Right atrium auricular region (tissue), 2 donors: ENCODE results near the gene ABL1. TPM values are rescaled to one million over a fixed set of nuclear protein-coding genes. Genes with fewer than 3 reads are reported as not detected.
A peak's percentile ranks its signal among the peaks of the same experiment; 100 is the strongest.

Experiments used
- DNase-seq: peaks from one replicate; pipeline ENCODE4 v3.0.0-alpha.2; 2019; ENCODE audit warnings: low spot score
- H3K27ac ChIP-seq, 2 donors: fragments of 200-600 bp; sonication (generic); 1 replicate in 1 of 2; 2 replicates in 1 of 2; pipeline ENCODE4 v1.5.1; 2016 to 2019
- H3K27me3 ChIP-seq, 2 donors: fragments of 200-600 bp; sonication (generic); one replicate each; pipeline versions ENCODE4 v1.5.1 to v1.6.0; 2017 to 2019
- H3K36me3 ChIP-seq: fragments of 200-600 bp; sonication (generic); one replicate; pipeline ENCODE4 v1.5.1; 2016
- H3K4me1 ChIP-seq, 2 donors: fragments of 200-600 bp; sonication (generic); one replicate each; pipeline versions ENCODE4 v1.5.1 to v1.6.0; 2017 to 2019
- H3K4me3 ChIP-seq, 2 donors: fragments of 200-600 bp; sonication (generic); 1 replicate in 1 of 2; 2 replicates in 1 of 2; pipeline ENCODE4 v1.5.1; 2017 to 2019; ENCODE audit warnings: mild to moderate bottlenecking in 1 of 2, moderate library complexity in 1 of 2
- H3K9me3 ChIP-seq, 2 donors: fragments of 200-600 bp; sonication (generic); one replicate each; pipeline ENCODE4 v1.5.1; 2019
- CTCF ChIP-seq, 2 donors: fragments of 200-600 bp; sonication (generic); IDR thresholded peaks; one replicate each; pipeline ENCODE4 v1.5.1; 2019; ENCODE audit warnings: antibody characterized with exemption in 2 of 2
- total RNA-seq, 2 donors: library from RNA; depleted of rRNA; stranded (reverse); fragments of >200 nt; gene quantifications; one replicate each; pipeline ENCODE4 v1.1.0, GENCODE V29; 2016

Gene ABL1
- total RNA-seq, 2 donors from 2014 or later: 26.3 to 38.9 TPM

- Histone ChIP-seq H3K36me3 (peaks cover 21% of the 10 kb centered on the region), H3K4me1 (peaks cover 0 to 37% of the 10 kb centered on the region in 2 donors), H3K27ac (no peak overlapping the region)
Observed at GRCh38 chr9:130864541-130864940, 29.5 kb downstream of the ABL1 start.

GRCh38 chr9:130865921-130866320, 30.9 kb downstream of the ABL1 start:
- no peaks in the 10 kb centered on the region for H3K27me3 ChIP-seq
- H3K4me1 ChIP-seq: peaks cover 0 to 38% of the 10 kb centered on the region in 2 donors
- DNase-seq: no peak
- no peak for TF ChIP-seq CTCF (IDR thresholded peaks at IDR 0.05)
- peaks cover 16% of the 10 kb centered on the region for H3K36me3 ChIP-seq
- no peaks in the 10 kb centered on the region for H3K9me3 ChIP-seq
- H3K4me3 ChIP-seq: no peak overlapping the region
- H3K27ac ChIP-seq: no peak overlapping the region

More at GRCh38 chr9:130864541-130864940, 29.5 kb downstream of the ABL1 start:
- Histone ChIP-seq H3K4me3 (no peak overlapping the region), H3K9me3 (no peaks in the 10 kb centered on the region), H3K27me3 (no peaks in the 10 kb centered on the region)
- no peak for TF ChIP-seq CTCF (IDR thresholded peaks at IDR 0.05)
- DNase-seq: no peak

GRCh38 chr9:130866474-130866965, 31.5 kb downstream of the ABL1 start:
- Histone ChIP-seq H3K27ac (no peak overlapping the region), H3K4me3 (no peak overlapping the region), H3K4me1 (peaks cover 0 to 38% of the 10 kb centered on the region in 2 donors), H3K9me3 (no peaks in the 10 kb centered on the region), H3K36me3 (peaks cover 16% of the 10 kb centered on the region), H3K27me3 (no peaks in the 10 kb centered on the region)
- TF ChIP-seq CTCF (IDR thresholded peaks at IDR 0.05): peak; percentile 77 to 82
- peak; percentile 78 for DNase-seq

GRCh38 chr9:130867556-130867955, 32.5 kb downstream of the ABL1 start:
- DNase-seq: no peak
- no peaks in the 10 kb centered on the region for H3K9me3 ChIP-seq
- H3K4me1 ChIP-seq: peaks cover 0 to 44% of the 10 kb centered on the region in 2 donors
- H3K27ac ChIP-seq: no peak overlapping the region
- TF ChIP-seq CTCF (IDR thresholded peaks at IDR 0.05): no peak
- H3K27me3 ChIP-seq: no peaks in the 10 kb centered on the region
- peaks cover 22% of the 10 kb centered on the region for H3K36me3 ChIP-seq
- H3K4me3 ChIP-seq: no peak overlapping the region

GRCh38 chr9:130868230-130868629, 33.2 kb downstream of the ABL1 start:
- Histone ChIP-seq H3K9me3 (no peaks in the 10 kb centered on the region), H3K36me3 (peaks cover 22% of the 10 kb centered on the region), H3K4me3 (no peak overlapping the region), H3K27me3 (no peaks in the 10 kb centered on the region), H3K4me1 (peaks cover 0 to 51% of the 10 kb centered on the region in 2 donors), H3K27ac (no peak overlapping the region)
- DNase-seq: no peak
- TF ChIP-seq CTCF (IDR thresholded peaks at IDR 0.05): no peak

GRCh38 chr9:130869250-130869649, 34.2 kb downstream of the ABL1 start:
- H3K9me3 ChIP-seq: no peaks in the 10 kb centered on the region
- H3K4me1 ChIP-seq: peaks cover 0 to 58% of the 10 kb centered on the region in 2 donors
- peak overlapping the region in 1 of 2 donors; percentile 90 for H3K27ac ChIP-seq
- no peaks in the 10 kb centered on the region for H3K27me3 ChIP-seq
- DNase-seq: no peak
- no peak overlapping the region for H3K4me3 ChIP-seq
- TF ChIP-seq CTCF (IDR thresholded peaks at IDR 0.05): no peak
- H3K36me3 ChIP-seq: peaks cover 24% of the 10 kb centered on the region
